ENCODE data around the gene NCF4.

The NCF4 gene

DNA sequence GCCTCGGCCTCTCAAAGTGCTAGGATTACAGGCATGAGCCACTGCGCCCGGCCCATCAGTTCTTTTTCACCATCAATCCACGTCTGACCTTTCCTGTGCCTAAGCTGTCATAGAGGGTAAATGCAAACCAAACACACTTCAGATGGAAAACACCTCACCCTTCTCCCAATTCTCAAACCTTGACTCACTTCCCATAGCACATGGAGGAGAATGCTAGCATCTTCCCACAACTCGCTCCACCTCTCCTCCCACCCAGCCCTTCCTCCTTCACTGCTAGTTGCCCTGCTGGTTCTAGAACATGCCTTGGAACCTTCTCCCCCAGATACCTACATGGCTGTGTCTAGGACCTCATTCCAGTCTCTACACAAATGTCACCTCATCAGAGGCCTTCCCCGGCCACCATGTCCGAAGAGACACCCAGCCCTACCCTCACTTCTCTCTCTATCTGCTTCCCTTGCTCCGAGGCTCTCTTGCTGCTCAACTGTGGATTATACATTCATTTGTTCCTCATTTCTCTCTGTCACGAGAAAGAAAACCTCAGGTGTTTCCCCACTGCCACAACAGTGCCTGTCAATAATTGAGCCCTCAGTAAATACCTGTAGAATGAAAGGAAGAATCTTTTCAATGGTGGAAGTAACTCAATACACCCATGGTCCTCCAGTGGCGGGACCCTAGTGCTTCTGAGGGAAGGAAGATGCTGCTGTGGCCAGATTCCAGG, 21.3 kb upstream of the NCF4 start:
- Histone ChIP-seq H3K9me3 (ENCODE audit: control insufficient read depth, low read depth, low read length) (no peaks in the 10 kb centered on the region), H3K4me3 (ENCODE audit: low read length) (no peak overlapping the region), H3K9ac (ENCODE audit: low read length) (no peak overlapping the region), H3K27ac (ENCODE audit: low read length) (no peak overlapping the region), H3K27me3 (ENCODE audit: control insufficient read depth, insufficient read depth, low read length) (no peaks in the 10 kb centered on the region), H3K36me3 (ENCODE audit: control insufficient read depth, low read depth, low read length) (no peaks in the 10 kb centered on the region), H3K4me1 (ENCODE audit: control insufficient read depth, low read depth, low read length) (no peaks in the 10 kb centered on the region)

DNA sequence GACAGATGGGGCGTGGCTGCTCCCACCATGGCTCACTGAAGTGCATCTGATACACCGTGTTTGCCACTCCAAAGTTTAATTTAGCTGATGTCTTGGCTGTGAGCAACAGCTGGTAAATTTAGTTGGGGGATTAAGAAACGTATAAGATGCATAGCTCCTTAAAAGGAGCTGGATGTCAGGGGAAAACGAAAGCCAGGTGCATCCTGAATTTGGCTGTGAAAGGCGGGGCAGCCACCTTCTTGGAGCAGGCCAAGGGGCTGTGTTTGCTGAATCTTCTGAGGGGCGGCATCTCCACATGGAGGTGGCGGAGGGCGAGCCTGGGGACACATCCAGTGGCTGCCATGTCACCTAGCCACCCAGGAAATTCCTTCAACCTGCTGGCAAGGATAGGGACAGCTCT, 20.7 kb upstream of the NCF4 start:
- no peaks in the 10 kb centered on the region for H3K4me1 ChIP-seq (ENCODE audit: control insufficient read depth, low read depth, low read length)

DNA sequence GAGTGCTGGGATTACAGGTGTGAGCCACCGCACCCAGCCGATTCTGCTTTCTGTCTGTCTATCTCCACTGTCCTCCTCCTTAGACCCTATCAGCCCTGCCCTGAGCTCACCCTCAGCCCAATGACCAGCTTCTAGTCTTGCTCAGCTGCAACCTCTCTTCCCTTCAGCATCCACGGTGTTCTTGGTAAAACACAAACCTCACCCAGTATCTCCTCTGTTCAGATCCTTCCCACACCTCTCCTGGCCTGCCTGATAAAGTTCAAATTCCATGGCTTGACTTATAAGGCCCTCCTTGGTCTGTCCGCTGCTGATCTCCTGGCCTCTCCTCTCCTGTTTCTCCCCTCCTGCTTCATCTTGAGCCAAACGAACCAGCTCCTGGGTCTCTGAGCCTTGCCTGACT, 14.5 kb upstream of the NCF4 start:
- Histone ChIP-seq H3K4me3 (ENCODE audit: low read length) (no peak overlapping the region), H3K36me3 (ENCODE audit: control insufficient read depth, low read depth, low read length) (no peaks in the 10 kb centered on the region), H3K9ac (ENCODE audit: low read length) (no peak overlapping the region), H3K27ac (ENCODE audit: low read length) (no peak overlapping the region), H3K9me3 (ENCODE audit: control insufficient read depth, low read depth, low read length) (no peaks in the 10 kb centered on the region), H3K27me3 (ENCODE audit: control insufficient read depth, insufficient read depth, low read length) (no peaks in the 10 kb centered on the region), H3K4me1 (ENCODE audit: control insufficient read depth, low read depth, low read length) (no peaks in the 10 kb centered on the region)

More for the DNA sequence above, 20.7 kb upstream of the NCF4 start:
- no peaks in the 10 kb centered on the region for H3K9me3 ChIP-seq (ENCODE audit: control insufficient read depth, low read depth, low read length)
- no peaks in the 10 kb centered on the region for H3K27me3 ChIP-seq (ENCODE audit: control insufficient read depth, insufficient read depth, low read length)
- H3K4me3 ChIP-seq (ENCODE audit: low read length), result no peak overlapping the region
- no peaks in the 10 kb centered on the region for H3K36me3 ChIP-seq (ENCODE audit: control insufficient read depth, low read depth, low read length)
- no peak overlapping the region for H3K27ac ChIP-seq (ENCODE audit: low read length)
- no peak overlapping the region for H3K9ac ChIP-seq (ENCODE audit: low read length)

DNA sequence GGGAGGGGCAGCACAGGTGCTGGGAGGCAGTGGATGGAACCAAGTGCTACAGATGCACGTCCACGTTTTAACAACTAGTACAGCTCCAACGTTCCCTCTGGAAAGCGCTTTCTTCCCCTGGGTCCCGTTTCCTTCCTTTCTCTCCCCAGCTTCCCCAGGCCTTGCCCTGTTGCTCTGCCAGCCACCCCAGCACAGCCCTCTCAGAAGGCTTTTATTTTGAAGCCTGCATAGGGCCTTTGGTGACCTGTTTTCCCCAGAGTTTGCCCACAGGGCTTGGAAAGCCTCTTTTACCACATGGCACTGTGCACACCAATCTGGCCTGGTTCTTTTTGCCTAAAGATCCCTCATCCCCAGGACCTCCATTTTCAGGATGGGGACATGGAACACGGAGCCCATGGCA, 13.9 kb upstream of the NCF4 start:
- Histone ChIP-seq H3K9ac (ENCODE audit: low read length) (no peak overlapping the region), H3K36me3 (ENCODE audit: control insufficient read depth, low read depth, low read length) (no peaks in the 10 kb centered on the region), H3K27ac (ENCODE audit: low read length) (no peak overlapping the region), H3K4me3 (ENCODE audit: low read length) (no peak overlapping the region), H3K4me1 (ENCODE audit: control insufficient read depth, low read depth, low read length) (no peaks in the 10 kb centered on the region), H3K9me3 (ENCODE audit: control insufficient read depth, low read depth, low read length) (no peaks in the 10 kb centered on the region), H3K27me3 (ENCODE audit: control insufficient read depth, insufficient read depth, low read length) (no peaks in the 10 kb centered on the region)

DNA sequence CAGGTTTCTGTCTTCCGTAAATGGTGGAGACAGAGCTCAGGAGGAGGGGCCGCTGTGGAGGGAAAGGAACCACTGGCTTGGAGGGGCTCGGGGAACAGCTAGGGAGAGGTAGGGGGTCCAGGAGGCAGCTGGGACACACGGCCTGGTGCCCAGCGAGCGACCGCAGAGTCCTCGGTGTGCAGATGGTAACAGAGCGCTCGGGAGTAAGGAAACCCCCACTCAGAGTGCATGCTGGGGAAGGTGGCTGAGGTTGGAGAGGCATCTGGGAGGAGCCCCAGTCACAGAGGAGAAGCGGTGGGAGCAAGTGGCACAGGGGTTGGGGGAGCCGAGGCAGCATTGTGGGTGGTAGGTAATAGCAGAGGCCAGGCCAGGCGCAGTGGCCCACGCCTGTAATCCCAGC, 10.8 kb upstream of the NCF4 start:
- H3K9me3 ChIP-seq (ENCODE audit: control insufficient read depth, low read depth, low read length), result no peaks in the 10 kb centered on the region
- no peaks in the 10 kb centered on the region for H3K4me1 ChIP-seq (ENCODE audit: control insufficient read depth, low read depth, low read length)
- no peak overlapping the region for H3K9ac ChIP-seq (ENCODE audit: low read length)
- H3K4me3 ChIP-seq (ENCODE audit: low read length), result no peak overlapping the region
- H3K27ac ChIP-seq (ENCODE audit: low read length), result no peak overlapping the region
- no peaks in the 10 kb centered on the region for H3K36me3 ChIP-seq (ENCODE audit: control insufficient read depth, low read depth, low read length)
- H3K27me3 ChIP-seq (ENCODE audit: control insufficient read depth, insufficient read depth, low read length), result no peaks in the 10 kb centered on the region

DNA sequence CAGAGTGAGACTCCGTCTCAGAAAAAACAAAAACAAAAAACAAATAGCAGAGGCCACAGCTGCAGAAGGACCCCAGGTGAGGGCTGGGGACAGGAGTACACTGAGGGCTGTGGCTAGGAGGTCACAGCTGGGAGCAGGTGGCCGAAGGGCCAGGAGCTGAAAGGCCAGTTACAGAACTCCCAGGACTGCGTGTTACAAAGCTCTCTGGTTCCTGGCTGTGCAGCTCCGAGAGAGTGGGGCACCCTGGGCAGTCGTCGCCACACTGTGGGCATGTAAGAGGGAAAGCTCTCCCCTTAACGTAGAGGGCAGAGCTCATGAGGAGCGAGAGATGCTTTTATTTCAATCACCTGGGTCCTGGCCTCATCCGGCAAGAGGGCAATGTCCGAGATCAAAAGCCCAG, 10.1 kb upstream of the NCF4 start:
- Histone ChIP-seq H3K9me3 (ENCODE audit: control insufficient read depth, low read depth, low read length) (no peaks in the 10 kb centered on the region), H3K4me3 (ENCODE audit: low read length) (no peak overlapping the region), H3K27ac (ENCODE audit: low read length) (no peak overlapping the region), H3K4me1 (ENCODE audit: control insufficient read depth, low read depth, low read length) (no peaks in the 10 kb centered on the region), H3K36me3 (ENCODE audit: control insufficient read depth, low read depth, low read length) (no peaks in the 10 kb centered on the region), H3K27me3 (ENCODE audit: control insufficient read depth, insufficient read depth, low read length) (no peaks in the 10 kb centered on the region), H3K9ac (ENCODE audit: low read length) (no peak overlapping the region)

DNA sequence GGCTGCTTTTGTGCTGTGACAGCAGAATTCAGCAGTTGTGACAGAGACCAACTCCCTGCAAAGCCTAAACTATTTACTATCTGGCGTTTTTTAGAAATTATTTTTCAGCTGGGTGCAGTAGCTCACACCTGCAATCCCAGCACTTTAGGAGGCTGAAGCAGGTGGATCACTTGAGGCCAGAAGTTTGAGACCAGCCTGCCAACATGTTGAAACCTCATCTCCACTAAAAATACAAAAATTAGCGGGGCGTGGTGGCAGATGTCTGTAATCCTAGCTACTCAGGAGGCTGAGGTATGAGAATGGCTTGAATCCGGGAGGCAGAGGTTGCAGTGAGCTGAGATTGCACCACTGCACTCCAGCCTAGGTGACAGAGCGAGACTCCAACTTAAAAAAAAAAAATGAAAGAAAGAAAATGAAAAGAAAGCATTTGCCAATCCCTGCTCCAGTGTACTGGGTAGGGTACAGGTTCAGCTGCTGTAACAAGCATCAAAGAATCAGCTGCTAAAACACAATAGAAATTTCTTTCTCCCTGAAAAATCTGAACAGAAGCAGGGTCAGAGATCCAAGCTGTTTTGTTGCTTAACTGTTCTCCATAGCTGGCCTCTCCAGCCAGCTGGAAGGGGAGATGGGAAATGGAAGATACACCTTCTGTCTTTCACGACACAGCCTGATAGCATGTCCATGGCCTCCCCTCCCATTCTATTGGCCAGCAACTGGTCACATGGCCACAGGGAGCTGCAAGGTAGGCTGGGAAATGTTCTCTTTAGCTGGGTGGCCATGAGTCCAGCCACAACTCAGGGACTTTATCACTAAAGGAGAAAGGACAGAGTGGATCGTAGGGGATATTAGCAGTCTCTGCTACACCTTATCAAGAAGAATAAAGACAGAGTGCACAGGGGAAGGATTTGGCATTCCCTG, 8.5 kb upstream of the NCF4 start:
- H3K9ac ChIP-seq (ENCODE audit: low read length), result no peak overlapping the region
- H3K4me1 ChIP-seq (ENCODE audit: control insufficient read depth, low read depth, low read length), result no peaks in the 10 kb centered on the region
- H3K4me3 ChIP-seq (ENCODE audit: low read length), result no peak overlapping the region
- H3K36me3 ChIP-seq (ENCODE audit: control insufficient read depth, low read depth, low read length), result no peaks in the 10 kb centered on the region
- no peaks in the 10 kb centered on the region for H3K9me3 ChIP-seq (ENCODE audit: control insufficient read depth, low read depth, low read length)
- peaks cover 10% of the 10 kb centered on the region for H3K27me3 ChIP-seq (ENCODE audit: control insufficient read depth, insufficient read depth, low read length)
- no peak overlapping the region for H3K27ac ChIP-seq (ENCODE audit: low read length)

DNA sequence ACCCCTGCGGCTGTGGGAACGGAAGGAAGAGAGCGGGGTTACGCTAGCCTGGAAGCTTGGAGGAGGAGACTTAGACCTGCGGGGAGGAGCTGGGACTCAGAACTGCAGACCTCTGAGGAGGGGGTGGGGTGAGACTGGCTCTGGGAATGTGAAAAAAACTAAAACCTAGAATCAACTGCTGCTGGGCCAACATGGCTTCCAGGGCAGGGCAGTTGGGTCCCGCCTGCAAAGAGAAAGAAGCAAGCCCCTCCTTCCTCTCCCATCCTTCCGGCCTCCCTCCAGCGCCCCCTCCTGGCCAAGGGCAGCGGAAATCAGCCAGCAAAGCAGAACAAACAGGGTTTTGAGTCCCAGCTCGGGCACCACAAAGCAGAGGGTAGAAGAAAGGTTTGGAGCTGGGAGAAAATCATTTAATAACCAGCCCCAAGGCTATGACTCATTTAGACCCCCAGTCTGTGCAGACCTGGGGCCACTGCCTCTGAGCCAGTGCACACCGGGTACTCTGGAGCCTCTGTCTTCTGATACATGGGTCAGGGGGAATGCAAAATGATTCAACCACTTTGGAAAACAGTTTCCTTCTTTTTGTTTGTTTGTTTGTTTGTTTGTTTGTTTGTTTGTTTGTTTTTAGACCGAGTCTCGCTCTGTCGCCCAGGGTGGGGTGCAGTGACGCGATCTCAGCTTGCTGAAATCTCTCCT, 7.3 kb upstream of the NCF4 start:
- Histone ChIP-seq H3K4me1 (ENCODE audit: control insufficient read depth, low read depth, low read length) (no peaks in the 10 kb centered on the region), H3K4me3 (ENCODE audit: low read length) (no peak overlapping the region), H3K9me3 (ENCODE audit: control insufficient read depth, low read depth, low read length) (no peaks in the 10 kb centered on the region), H3K27me3 (ENCODE audit: control insufficient read depth, insufficient read depth, low read length) (peaks cover 19% of the 10 kb centered on the region), H3K9ac (ENCODE audit: low read length) (no peak overlapping the region), H3K27ac (ENCODE audit: low read length) (no peak overlapping the region), H3K36me3 (ENCODE audit: control insufficient read depth, low read depth, low read length) (no peaks in the 10 kb centered on the region)

DNA sequence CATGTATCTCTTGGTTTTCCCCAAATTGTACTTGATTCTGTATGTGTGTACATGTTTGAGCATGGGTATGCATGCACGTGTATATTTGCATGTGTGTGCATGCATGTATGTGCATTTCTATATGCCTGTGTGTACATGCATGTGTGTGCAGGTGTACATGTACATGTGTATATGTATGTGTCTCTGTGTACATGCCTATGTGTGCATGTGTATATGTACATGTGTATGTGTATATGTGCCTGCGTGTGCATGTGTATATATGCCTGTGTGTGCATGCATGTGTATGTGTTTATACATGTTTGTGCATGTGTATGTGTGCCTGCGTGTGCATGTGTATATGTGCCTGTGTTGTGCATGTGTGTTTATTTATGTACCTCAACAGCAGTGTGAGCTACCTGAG, 5.3 kb upstream of the NCF4 start:
- Histone ChIP-seq H3K4me3 (ENCODE audit: low read length) (no peak overlapping the region), H3K27ac (ENCODE audit: low read length) (no peak overlapping the region), H3K9me3 (ENCODE audit: control insufficient read depth, low read depth, low read length) (no peaks in the 10 kb centered on the region), H3K36me3 (ENCODE audit: control insufficient read depth, low read depth, low read length) (no peaks in the 10 kb centered on the region), H3K4me1 (ENCODE audit: control insufficient read depth, low read depth, low read length) (no peaks in the 10 kb centered on the region), H3K27me3 (ENCODE audit: control insufficient read depth, insufficient read depth, low read length) (peaks cover 19% of the 10 kb centered on the region), H3K9ac (ENCODE audit: low read length) (no peak overlapping the region)

DNA sequence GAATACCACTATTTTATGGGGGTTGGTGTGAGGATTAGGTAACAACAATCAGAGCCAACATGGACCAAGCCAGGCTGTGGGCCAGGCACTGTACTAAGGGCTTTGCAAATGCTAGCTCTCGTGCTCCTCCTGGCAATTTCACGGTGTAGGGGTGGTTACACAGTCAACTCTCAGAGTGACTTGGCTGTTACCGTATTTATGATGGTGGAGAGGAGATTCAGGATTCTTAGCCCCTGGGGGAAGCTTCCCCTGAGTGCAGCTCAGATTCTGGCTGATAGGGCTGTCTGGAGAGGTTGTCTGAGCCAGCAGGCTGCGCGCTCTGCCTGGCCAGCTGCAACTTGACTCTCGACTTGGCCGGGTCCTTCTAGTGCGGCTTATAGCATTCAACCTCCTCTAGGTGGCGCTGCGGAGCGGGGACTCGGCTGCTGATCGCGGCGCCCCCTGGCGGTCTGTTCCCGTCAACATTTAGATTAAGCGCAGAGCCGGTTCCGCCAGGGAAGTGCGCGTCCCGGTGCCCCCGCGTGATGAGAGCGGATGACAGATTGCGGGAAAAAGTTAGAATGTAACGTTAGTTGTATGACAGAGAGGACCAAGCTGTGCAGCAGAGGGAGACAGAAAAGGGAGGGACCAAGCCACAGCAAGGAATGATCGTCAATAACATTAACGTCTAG, 4.5 kb upstream of the NCF4 start:
- H3K4me1 ChIP-seq (ENCODE audit: control insufficient read depth, low read depth, low read length), result no peaks in the 10 kb centered on the region
- no peaks in the 10 kb centered on the region for H3K36me3 ChIP-seq (ENCODE audit: control insufficient read depth, low read depth, low read length)
- H3K27me3 ChIP-seq (ENCODE audit: control insufficient read depth, insufficient read depth, low read length), result peaks cover 19% of the 10 kb centered on the region
- no peak overlapping the region for H3K27ac ChIP-seq (ENCODE audit: low read length)
- H3K9me3 ChIP-seq (ENCODE audit: control insufficient read depth, low read depth, low read length), result no peaks in the 10 kb centered on the region
- H3K4me3 ChIP-seq (ENCODE audit: low read length), result no peak overlapping the region
- no peak overlapping the region for H3K9ac ChIP-seq (ENCODE audit: low read length)

DNA sequence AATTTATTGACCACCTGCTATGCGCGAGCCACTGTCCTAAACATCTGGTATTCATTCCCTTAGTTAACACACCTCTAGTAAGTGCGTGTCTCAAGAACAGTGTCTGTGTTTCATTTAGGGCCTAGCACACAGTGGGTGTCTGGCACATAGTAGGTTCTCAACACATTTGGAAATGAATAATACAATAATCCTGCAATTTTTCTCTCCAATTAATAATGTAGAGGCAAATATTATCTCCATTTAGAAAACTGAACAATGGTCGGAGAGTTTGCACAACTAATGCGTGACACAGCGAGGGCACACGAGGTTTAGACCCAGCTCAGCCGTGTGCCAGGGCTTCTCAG, 4.0 kb upstream of the NCF4 start:
- no peak overlapping the region for H3K4me3 ChIP-seq (ENCODE audit: low read length)
- H3K9ac ChIP-seq (ENCODE audit: low read length), result no peak overlapping the region
- no peaks in the 10 kb centered on the region for H3K9me3 ChIP-seq (ENCODE audit: control insufficient read depth, low read depth, low read length)
- no peaks in the 10 kb centered on the region for H3K4me1 ChIP-seq (ENCODE audit: control insufficient read depth, low read depth, low read length)
- no peaks in the 10 kb centered on the region for H3K36me3 ChIP-seq (ENCODE audit: control insufficient read depth, low read depth, low read length)
- no peak overlapping the region for H3K27ac ChIP-seq (ENCODE audit: low read length)
- peaks cover 19% of the 10 kb centered on the region for H3K27me3 ChIP-seq (ENCODE audit: control insufficient read depth, insufficient read depth, low read length)

Data from iPS-18a (cell line).